Gastroesophageal sphincter (tissue), 3 donors: ENCODE measurements around the gene ZMIZ1.

Source experiments
- CTCF ChIP-seq, 4 experiments: fragments of 200-600 bp in 2 of 4; fragments of 450-650 bp in 2 of 4; sonication (generic) in 1 of 4; IDR thresholded peaks; one replicate each; pipeline ENCODE4 v1.5.1; 2017 to 2019; ENCODE audit warnings: antibody characterized with exemption in 4 of 4, mild to moderate bottlenecking in 2 of 4, moderate library complexity in 2 of 4
- EP300 ChIP-seq: sonication (generic); formaldehyde crosslinking; IDR thresholded peaks from one replicate; pipeline ENCODE4 v1.6.1; 2017; ENCODE audit warnings: antibody characterized with exemption, mild to moderate bottlenecking
- POLR2A ChIP-seq, 2 donors: fragments of 450-650 bp; IDR thresholded peaks; one replicate each; pipeline ENCODE4 v1.6.1; 2017; ENCODE audit warnings: antibody characterized with exemption in 2 of 2, mild to moderate bottlenecking in 2 of 2, moderate library complexity in 1 of 2
- POLR2AphosphoS5 ChIP-seq: sonication (generic); formaldehyde crosslinking; IDR thresholded peaks from one replicate; pipeline ENCODE4 v1.6.1; 2017; ENCODE audit warnings: antibody characterized with exemption

GRCh38 chr10:79144351-79145173 lies 75.8 kb downstream of the ZMIZ1 start:
- TF ChIP-seq CTCF (IDR thresholded peaks at IDR 0.05) (no peak), POLR2AphosphoS5 (no peak), EP300 (no peak), POLR2A (IDR thresholded peaks at IDR 0.05) (no peak)
